Thyroid gland (tissue), 4 donors: ENCODE measurements around the gene NCAPD3.

Experiments
- CTCF ChIP-seq, 6 experiments: fragments of 200-600 bp in 3 of 6; fragments of 450-650 bp in 3 of 6; sonication (generic) in 3 of 6; IDR thresholded peaks; one replicate each; pipeline ENCODE4 v1.5.1; 2016 to 2019; ENCODE audit warnings: antibody characterized with exemption in 6 of 6, mild to moderate bottlenecking in 2 of 6, inconsistent platforms in 1 of 6, moderate library complexity in 1 of 6
- POLR2A ChIP-seq, 2 donors: fragments of 450-650 bp; IDR thresholded peaks; one replicate each; pipeline ENCODE4 v1.6.1; 2017; ENCODE audit warnings: antibody characterized with exemption in 2 of 2, mild to moderate bottlenecking in 2 of 2, moderate library complexity in 1 of 2

DNA sequence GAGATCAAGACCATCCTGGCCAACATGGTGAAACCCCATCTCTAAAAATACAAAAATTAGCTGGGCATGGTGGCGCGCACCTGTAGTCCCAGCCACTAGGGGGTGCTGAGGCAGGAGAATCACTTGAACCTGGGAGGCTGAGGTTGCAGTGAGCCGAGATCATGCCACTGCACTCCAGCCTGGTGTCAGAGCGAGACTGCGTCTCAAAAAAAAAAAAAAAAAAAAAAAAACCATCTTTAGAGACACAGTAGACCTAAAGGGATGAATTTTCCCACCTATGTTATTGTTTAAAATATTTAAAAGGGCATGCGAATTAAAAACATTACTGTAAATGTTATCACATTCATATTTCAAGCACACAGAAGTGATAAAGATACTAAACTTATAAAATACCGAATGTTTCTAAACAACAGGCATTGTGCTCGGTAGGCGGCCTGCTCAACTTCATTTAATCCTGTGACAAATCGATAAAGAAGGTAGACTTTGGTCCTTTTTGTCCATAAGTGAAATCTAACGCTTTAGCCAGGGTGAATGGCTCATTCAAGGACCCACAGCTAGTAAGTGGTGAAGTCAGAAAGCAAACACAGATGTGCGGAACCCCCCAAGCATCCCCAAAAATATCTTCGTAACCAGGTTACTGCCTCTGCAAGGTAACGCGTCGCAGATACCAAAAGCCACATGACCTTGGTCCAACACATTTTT, 16.1 kb downstream of the NCAPD3 start:
- TF ChIP-seq CTCF (IDR thresholded peaks at IDR 0.05) (peak; percentile 37 to 63 (median 42)), POLR2A (IDR thresholded peaks at IDR 0.05) (no peak)
